Mammary epithelial cell (primary cell): ENCODE data around the gene ALDH1L2.

Experiments used
- CTCF ChIP-seq, 2 donors: IDR thresholded peaks in 1 of 2; conservative IDR thresholded peaks in 1 of 2; 2 replicates each; pipeline ENCODE4 v1.5.1; 2011 to 2012; ENCODE audit warnings: inconsistent platforms in 2 of 2, low read length in 2 of 2, mild to moderate bottlenecking in 2 of 2, control low read depth in 1 of 2, low read depth in 1 of 2; ENCODE audit not compliant: insufficient read depth in 1 of 2; ENCODE audit errors: extremely low read depth in 1 of 2
- EZH2 ChIP-seq: IDR thresholded peaks from 2 replicates; pipeline ENCODE4 v1.6.1; 2012; ENCODE audit warnings: low read length, inconsistent platforms, borderline replicate concordance

DNA sequence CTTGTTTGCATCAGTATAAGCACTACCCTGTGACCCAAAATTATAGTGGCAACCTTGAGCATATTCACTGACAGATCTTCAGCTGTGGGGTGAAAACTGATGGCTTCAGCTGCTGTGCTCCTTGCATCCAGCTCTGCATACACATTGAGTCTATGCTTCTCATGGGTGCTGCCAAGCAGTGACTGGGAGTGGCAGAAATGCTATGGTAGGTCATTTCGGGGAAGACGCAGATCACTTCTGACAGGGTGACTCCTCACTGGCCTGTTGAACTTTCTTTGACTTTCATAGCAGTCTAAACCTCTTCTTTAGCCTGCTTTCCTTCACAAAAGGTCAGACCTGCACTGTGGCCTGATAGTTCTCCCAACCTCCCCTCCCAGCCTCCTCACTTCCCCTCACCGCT, 5.6 kb upstream of the ALDH1L2 start:
- TF ChIP-seq EZH2: no peak
- TF ChIP-seq CTCF (conservative IDR thresholded peaks at IDR 0.05 in 1 of 2, IDR thresholded peaks at IDR 0.05 in 1 of 2; ENCODE audit: extremely low read depth in 1 of 2, insufficient read depth in 1 of 2, low read depth in 1 of 2, low read length in 2 of 2): no peak
